OCI-LY1 (cell line): ENCODE data around the gene ZNF766.

ENCODE experiments used
- H2AFZ ChIP-seq: fragments of 200-600 bp; sonication (generic), shearing (Covaris generic); 2 replicates; pipeline ENCODE4 v1.6.0; 2014; ENCODE audit warnings: antibody characterized with exemption, mild to moderate bottlenecking, low read length
- H3F3A ChIP-seq: fragments of 200-600 bp; sonication (generic), shearing (Covaris generic); 2 replicates; pipeline ENCODE4 v1.6.0; 2014; ENCODE audit warnings: mild to moderate bottlenecking, antibody characterized with exemption, low read length, moderate library complexity; ENCODE audit not compliant: insufficient read depth
- H3K27ac ChIP-seq: fragments of 200-600 bp; sonication (generic); 2 replicates; pipeline ENCODE4 v1.5.1; 2014; ENCODE audit warnings: low read length, mixed run types, mild to moderate bottlenecking, low read depth; ENCODE audit not compliant: poor library complexity, severe bottlenecking
- H3K27me3 ChIP-seq: fragments of 200-600 bp; sonication (generic); 2 replicates; pipeline ENCODE4 v1.6.0; 2014; ENCODE audit warnings: antibody characterized with exemption, mild to moderate bottlenecking, low read length, moderate library complexity; ENCODE audit not compliant: insufficient read depth
- H3K36me3 ChIP-seq: fragments of 200-600 bp; sonication (generic); 2 replicates; pipeline ENCODE4 v1.6.1; 2014; ENCODE audit warnings: mild to moderate bottlenecking, antibody characterized with exemption, low read length, moderate library complexity, mixed read lengths; ENCODE audit not compliant: insufficient read depth
- H3K4me1 ChIP-seq: fragments of 200-600 bp; sonication (generic); 2 replicates; pipeline ENCODE4 v1.5.1; 2014; ENCODE audit warnings: mild to moderate bottlenecking, low read length, moderate library complexity; ENCODE audit not compliant: insufficient read depth, severe bottlenecking
- H3K4me2 ChIP-seq: fragments of 200-600 bp; sonication (generic), shearing (Covaris generic); 2 replicates; pipeline ENCODE4 v1.6.1; 2014; ENCODE audit warnings: low read length
- H3K4me3 ChIP-seq: fragments of 200-600 bp; sonication (generic); 2 replicates; pipeline ENCODE4 v1.5.1; 2014; ENCODE audit warnings: low read length, low read depth, mild to moderate bottlenecking, mixed read lengths; ENCODE audit not compliant: poor library complexity, severe bottlenecking
- H3K79me2 ChIP-seq: fragments of 200-600 bp; shearing (Covaris generic); 2 replicates; pipeline ENCODE4 v1.6.1; 2016; ENCODE audit warnings: mixed run types, low read length, mixed read lengths; ENCODE audit not compliant: insufficient read depth
- H3K9ac ChIP-seq: fragments of 200-600 bp; sonication (generic), shearing (Covaris generic); 2 replicates; pipeline ENCODE4 v1.6.1; 2014; ENCODE audit warnings: mild to moderate bottlenecking, low read length, mixed read lengths
- H3K9me2 ChIP-seq: fragments of 200-600 bp; sonication (generic), shearing (Covaris generic); 2 replicates; pipeline ENCODE4 v1.6.1; 2014; ENCODE audit warnings: low read depth, mild to moderate bottlenecking, low read length, mixed read lengths
- H3K9me3 ChIP-seq: fragments of 200-600 bp; shearing (Covaris generic); 2 replicates; pipeline ENCODE4 v1.6.1; 2014; ENCODE audit warnings: low read length, mixed read lengths
- H4K20me1 ChIP-seq: fragments of 200-600 bp; sonication (generic), shearing (Covaris generic); 2 replicates; pipeline ENCODE4 v1.6.0; 2016; ENCODE audit warnings: mild to moderate bottlenecking, low read length; ENCODE audit not compliant: insufficient read depth
- EZH2 ChIP-seq: fragments of 200-600 bp; sonication (generic), shearing (Covaris generic); IDR thresholded peaks from 2 replicates; pipeline ENCODE4 v1.8.0; 2017; ENCODE audit warnings: borderline replicate concordance, mixed run types, mild to moderate bottlenecking, antibody characterized with exemption, low read length, moderate library complexity, mixed read lengths
- TF ChIP-seq, protein P1 (sequence below): fragments of 200-600 bp; sonication (generic), shearing (Covaris generic); IDR thresholded peaks from 2 replicates; pipeline ENCODE4 v1.5.1; 2017; ENCODE audit warnings: mild to moderate bottlenecking, antibody characterized with exemption, low read length, moderate library complexity, mixed read lengths

The ZNF766 gene

DNA sequence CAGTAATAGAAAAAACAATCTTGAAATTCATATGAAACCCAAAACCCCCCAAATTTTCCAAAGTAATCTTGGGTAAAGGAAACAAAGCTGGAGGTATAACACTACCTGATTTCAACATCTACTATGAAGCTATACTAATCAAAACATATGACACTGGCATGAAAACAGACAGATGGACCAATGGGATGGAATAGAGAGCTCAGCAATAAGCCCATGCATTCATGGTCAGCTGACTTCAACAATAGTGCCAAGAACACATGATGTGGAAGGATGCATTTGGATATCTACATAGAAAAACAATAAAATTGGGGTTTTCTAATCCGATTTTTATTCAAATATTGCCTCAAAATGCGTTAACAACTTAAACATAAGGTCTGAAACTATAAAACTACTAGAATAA lies 32.2 kb upstream of the ZNF766 start:
- no peaks in the 10 kb centered on the region for H3K36me3 ChIP-seq
- no peaks in the 10 kb centered on the region; the same call in 1 of the 2 replicates for H3F3A ChIP-seq
- H3K4me3 ChIP-seq: no peak overlapping the region
- H3K4me1 ChIP-seq: no peaks in the 10 kb centered on the region
- no peak overlapping the region for H3K9ac ChIP-seq
- no peaks in the 10 kb centered on the region for H3K79me2 ChIP-seq
- no peak overlapping the region for H3K4me2 ChIP-seq
- H3K9me3 ChIP-seq: no peaks in the 10 kb centered on the region
- H4K20me1 ChIP-seq: no peaks in the 10 kb centered on the region
- no peak overlapping the region for H2AFZ ChIP-seq
- no peaks in the 10 kb centered on the region for H3K27me3 ChIP-seq
- H3K9me2 ChIP-seq: no peaks in the 10 kb centered on the region
- no peak overlapping the region for H3K27ac ChIP-seq
- TF ChIP-seq, protein P1, sequence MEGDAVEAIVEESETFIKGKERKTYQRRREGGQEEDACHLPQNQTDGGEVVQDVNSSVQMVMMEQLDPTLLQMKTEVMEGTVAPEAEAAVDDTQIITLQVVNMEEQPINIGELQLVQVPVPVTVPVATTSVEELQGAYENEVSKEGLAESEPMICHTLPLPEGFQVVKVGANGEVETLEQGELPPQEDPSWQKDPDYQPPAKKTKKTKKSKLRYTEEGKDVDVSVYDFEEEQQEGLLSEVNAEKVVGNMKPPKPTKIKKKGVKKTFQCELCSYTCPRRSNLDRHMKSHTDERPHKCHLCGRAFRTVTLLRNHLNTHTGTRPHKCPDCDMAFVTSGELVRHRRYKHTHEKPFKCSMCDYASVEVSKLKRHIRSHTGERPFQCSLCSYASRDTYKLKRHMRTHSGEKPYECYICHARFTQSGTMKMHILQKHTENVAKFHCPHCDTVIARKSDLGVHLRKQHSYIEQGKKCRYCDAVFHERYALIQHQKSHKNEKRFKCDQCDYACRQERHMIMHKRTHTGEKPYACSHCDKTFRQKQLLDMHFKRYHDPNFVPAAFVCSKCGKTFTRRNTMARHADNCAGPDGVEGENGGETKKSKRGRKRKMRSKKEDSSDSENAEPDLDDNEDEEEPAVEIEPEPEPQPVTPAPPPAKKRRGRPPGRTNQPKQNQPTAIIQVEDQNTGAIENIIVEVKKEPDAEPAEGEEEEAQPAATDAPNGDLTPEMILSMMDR: no peak
- no peak for TF ChIP-seq EZH2

DNA sequence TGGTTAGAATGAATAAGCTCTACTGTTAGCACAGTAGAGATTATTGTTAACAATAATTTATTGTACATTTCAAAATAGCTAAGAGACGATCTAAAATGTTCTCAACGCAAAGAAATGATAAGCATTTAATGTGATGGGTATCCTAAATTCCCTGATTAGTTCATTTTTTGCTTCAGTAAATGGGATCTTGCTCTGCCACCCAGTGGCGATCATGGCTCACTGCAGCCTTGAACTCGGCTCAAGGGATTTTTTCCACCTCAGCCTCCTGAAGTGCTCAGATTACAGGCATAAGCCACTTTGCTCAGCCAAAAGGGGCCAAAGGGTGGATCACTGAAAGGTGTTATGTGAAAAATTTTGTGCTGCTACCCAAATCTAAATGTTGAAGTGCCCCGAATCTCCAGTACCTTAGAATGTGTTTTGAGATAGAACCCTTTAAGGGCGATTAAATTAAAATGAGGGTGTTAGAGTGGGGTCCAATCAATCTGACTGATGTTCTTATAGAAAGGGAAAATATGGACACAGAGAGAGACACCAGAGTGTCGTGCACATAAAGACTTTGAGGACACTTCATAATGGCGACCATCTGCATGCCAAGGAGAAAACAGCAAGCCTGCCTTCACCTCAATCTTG lies 31.5 kb upstream of the ZNF766 start:
- Histone ChIP-seq H2AFZ (no peak overlapping the region), H3K36me3 (no peaks in the 10 kb centered on the region), H4K20me1 (no peaks in the 10 kb centered on the region), H3K27ac (no peak overlapping the region), H3K79me2 (no peaks in the 10 kb centered on the region), H3K27me3 (no peaks in the 10 kb centered on the region), H3K9me2 (no peaks in the 10 kb centered on the region), H3K4me2 (no peak overlapping the region), H3K4me1 (no peaks in the 10 kb centered on the region), H3K9ac (no peak overlapping the region), H3F3A (no peaks in the 10 kb centered on the region; the same call in 1 of the 2 replicates), H3K9me3 (no peaks in the 10 kb centered on the region), H3K4me3 (no peak overlapping the region)
- no peak for TF ChIP-seq EZH2
- TF ChIP-seq, protein P1: peak; percentile 93

DNA sequence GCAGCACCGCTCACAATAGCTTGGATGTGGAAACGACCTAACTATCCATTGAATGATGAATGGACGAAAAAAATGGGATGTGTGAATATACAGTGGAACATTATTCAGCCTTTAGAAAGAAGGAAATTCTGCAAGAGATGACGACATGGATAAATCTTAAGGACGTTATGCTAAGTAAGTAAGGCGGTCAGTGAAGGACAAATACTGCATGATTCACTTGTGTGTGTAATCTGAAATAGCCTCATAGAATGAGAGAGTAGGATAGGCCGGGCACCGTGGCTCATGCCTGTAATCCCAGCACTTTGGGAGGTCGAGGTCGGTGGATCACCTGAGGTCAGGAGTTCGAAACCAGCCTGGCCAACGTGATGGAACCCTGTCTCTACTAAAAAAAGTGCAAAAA lies 25.4 kb upstream of the ZNF766 start:
- TF ChIP-seq EZH2: no peak
- TF ChIP-seq, protein P1: no peak
- Histone ChIP-seq H3K4me1 (no peaks in the 10 kb centered on the region), H3K79me2 (no peaks in the 10 kb centered on the region), H3K9me2 (no peaks in the 10 kb centered on the region), H3F3A (no peaks in the 10 kb centered on the region), H3K36me3 (no peaks in the 10 kb centered on the region), H3K4me2 (no peak overlapping the region), H4K20me1 (no peaks in the 10 kb centered on the region), H3K4me3 (no peak overlapping the region), H3K9me3 (no peaks in the 10 kb centered on the region), H3K27me3 (no peaks in the 10 kb centered on the region), H2AFZ (no peak overlapping the region), H3K27ac (no peak overlapping the region), H3K9ac (no peak overlapping the region)
